Smooth muscle cell of the pulmonary artery (primary cell): ENCODE data around the gene IL15RA. TPM values are rescaled to one million over a fixed set of nuclear protein-coding genes. Genes with fewer than 3 reads are reported as not detected.

Experiments used
- total RNA-seq: library from RNA; depleted of rRNA; stranded (reverse); fragments of >200 nt; gene quantifications from 2 replicates; pipeline ENCODE4 v1.2.3, GENCODE V29; 2014

IL15RA gene, protein sequence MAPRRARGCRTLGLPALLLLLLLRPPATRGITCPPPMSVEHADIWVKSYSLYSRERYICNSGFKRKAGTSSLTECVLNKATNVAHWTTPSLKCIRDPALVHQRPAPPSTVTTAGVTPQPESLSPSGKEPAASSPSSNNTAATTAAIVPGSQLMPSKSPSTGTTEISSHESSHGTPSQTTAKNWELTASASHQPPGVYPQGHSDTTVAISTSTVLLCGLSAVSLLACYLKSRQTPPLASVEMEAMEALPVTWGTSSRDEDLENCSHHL
- 3.9 and 5.0 TPM in 2 replicates for total RNA-seq

GRCh38 chr10:5977471-5978229, at the start of gene IL15RA:
IL15RA (minus strand) TSS chr10:5977543; CDS start chr10:5977492, 51 bp downstream.

Other genes starting within 250 kb of the IL15RA start
- 336 and 343 TPM in 2 replicates for gene GDI2, start 164.1 kb downstream of the IL15RA start, total RNA-seq
- gene ANKRD16, start 87.7 kb downstream of the IL15RA start, total RNA-seq, result 8.2 and 14.1 TPM in 2 replicates
- gene FBH1, start 87.3 kb downstream of the IL15RA start, total RNA-seq, result 99.9 and 103 TPM in 2 replicates
- not detected in 2 replicates for gene IL2RA, start 84.8 kb upstream of the IL15RA start, total RNA-seq
- gene RBM17, start 111.5 kb upstream of the IL15RA start, total RNA-seq, result 25.6 and 37.1 TPM in 2 replicates
- gene PFKFB3, start 225.4 kb upstream of the IL15RA start, total RNA-seq, result 64.4 and 151 TPM in 2 replicates